ENCODE measurements around the gene RAB14. TPM values are rescaled to one million over a fixed set of nuclear protein-coding genes. Genes with fewer than 3 reads are reported as not detected.

The RAB14 gene
- total RNA-seq, 1 donor from 2014 or later, result 104 TPM

- H3K36me3 ChIP-seq, result no peaks in the 10 kb centered on the region
- intact Hi-C loops (cut with DNase I), result no loop called here
- H3K4me3 ChIP-seq, result no peak overlapping the region
- H3K9me3 ChIP-seq, result no peaks in the 10 kb centered on the region
- no peaks in the 10 kb centered on the region for H3K4me1 ChIP-seq
- no peaks in the 10 kb centered on the region for H3K27me3 ChIP-seq
- ATAC-seq, result no peak
- no peak for DNase-seq
- H3K27ac ChIP-seq, result no peak overlapping the region
- no peak for TF ChIP-seq CTCF (IDR thresholded peaks at IDR 0.05)
These were observed 40.7 kb upstream of the RAB14 start for GRCh38 chr9:121242219-121242958.

GRCh38 chr9:121240472-121241135, 38.9 kb upstream of the RAB14 start:
- Histone ChIP-seq H3K27me3 (no peaks in the 10 kb centered on the region), H3K27ac (no peak overlapping the region), H3K4me1 (no peaks in the 10 kb centered on the region), H3K4me3 (no peak overlapping the region), H3K9me3 (no peaks in the 10 kb centered on the region), H3K36me3 (no peaks in the 10 kb centered on the region)
- TF ChIP-seq CTCF (IDR thresholded peaks at IDR 0.05), result no peak
- ATAC-seq, result no peak
- no peak for DNase-seq
- intact Hi-C loops (cut with DNase I), result no loop called here

GRCh38 chr9:121239851-121240250, 38.2 kb upstream of the RAB14 start:
- Histone ChIP-seq H3K4me3 (no peak overlapping the region), H3K4me1 (no peaks in the 10 kb centered on the region), H3K27ac (no peak overlapping the region), H3K36me3 (no peaks in the 10 kb centered on the region), H3K27me3 (no peaks in the 10 kb centered on the region), H3K9me3 (no peaks in the 10 kb centered on the region)
- no peak for DNase-seq
- intact Hi-C loops (cut with DNase I), result no loop called here
- TF ChIP-seq CTCF (IDR thresholded peaks at IDR 0.05), result no peak
- no peak for ATAC-seq

- DNase-seq, result no peak
- Histone ChIP-seq H3K27me3 (no peaks in the 10 kb centered on the region), H3K4me1 (no peaks in the 10 kb centered on the region), H3K36me3 (no peaks in the 10 kb centered on the region), H3K4me3 (no peak overlapping the region), H3K27ac (no peak overlapping the region), H3K9me3 (no peaks in the 10 kb centered on the region)
- intact Hi-C loops (cut with DNase I), result no loop called here
- ATAC-seq, result no peak
- no peak for TF ChIP-seq CTCF (IDR thresholded peaks at IDR 0.05)
These were observed 37.4 kb upstream of the RAB14 start for GRCh38 chr9:121239071-121239470.

- no peaks in the 10 kb centered on the region for H3K27me3 ChIP-seq
- ATAC-seq, result no peak
- H3K36me3 ChIP-seq, result no peaks in the 10 kb centered on the region
- no peak for DNase-seq
- no peaks in the 10 kb centered on the region for H3K4me1 ChIP-seq
- H3K27ac ChIP-seq, result no peak overlapping the region
- no peak overlapping the region for H3K4me3 ChIP-seq
- intact Hi-C loops (cut with DNase I), result no loop called here
- H3K9me3 ChIP-seq, result no peaks in the 10 kb centered on the region
- TF ChIP-seq CTCF (IDR thresholded peaks at IDR 0.05), result no peak
These were observed 36.2 kb upstream of the RAB14 start for GRCh38 chr9:121237916-121238315.
